DOHH2 (cell line): ENCODE results near the gene MAMDC2.

Experiments used
- H3F3A ChIP-seq: fragments of 200-600 bp; sonication (generic), shearing (Covaris generic); 2 replicates; pipeline ENCODE4 v1.6.0; 2016; ENCODE audit warnings: antibody characterized with exemption, mild to moderate bottlenecking; ENCODE audit not compliant: control insufficient read depth, insufficient read depth
- H3K27ac ChIP-seq: fragments of 200-600 bp; sonication (generic); 2 replicates; pipeline ENCODE4 v1.5.1; 2014; ENCODE audit warnings: low read depth, mild to moderate bottlenecking, low read length, moderate library complexity
- H3K27me3 ChIP-seq: fragments of 200-600 bp; sonication (generic); 2 replicates; pipeline ENCODE4 v1.6.1; 2014; ENCODE audit warnings: mild to moderate bottlenecking, low read length, mixed read lengths; ENCODE audit not compliant: control insufficient read depth
- H3K36me3 ChIP-seq: fragments of 200-600 bp; sonication (generic); 2 replicates; pipeline ENCODE4 v1.6.1; 2014; ENCODE audit warnings: mild to moderate bottlenecking, low read length, moderate library complexity, mixed read lengths; ENCODE audit not compliant: control insufficient read depth
- H3K4me1 ChIP-seq: fragments of 200-600 bp; sonication (generic); 2 replicates; pipeline ENCODE4 v1.6.1; 2014; ENCODE audit warnings: mild to moderate bottlenecking, low read length, mixed read lengths; ENCODE audit not compliant: control insufficient read depth
- H3K4me2 ChIP-seq: fragments of 200-600 bp; sonication (generic); 2 replicates; pipeline ENCODE4 v1.6.0; 2014; ENCODE audit warnings: mild to moderate bottlenecking, low read length, moderate library complexity
- H3K4me3 ChIP-seq: fragments of 200-600 bp; sonication (generic); 2 replicates; pipeline ENCODE4 v1.5.1; 2014; ENCODE audit warnings: mild to moderate bottlenecking, low read length, mixed read lengths
- H3K79me2 ChIP-seq: fragments of 200-600 bp; sonication (generic); 2 replicates; pipeline ENCODE4 v1.6.1; 2014; ENCODE audit warnings: mild to moderate bottlenecking, low read length, mixed read lengths; ENCODE audit not compliant: control insufficient read depth
- H3K9me2 ChIP-seq: fragments of 200-600 bp; sonication (generic); replicated peaks from 2 replicates; pipeline ENCODE4 v1.6.1; 2014; ENCODE audit warnings: mild to moderate bottlenecking, low read length, mixed read lengths; ENCODE audit not compliant: control insufficient read depth
- H3K9me3 ChIP-seq: fragments of 200-600 bp; sonication (generic); 2 replicates; pipeline ENCODE4 v1.6.1; 2014; ENCODE audit warnings: antibody characterized with exemption, low read length, mixed read lengths; ENCODE audit not compliant: control insufficient read depth, insufficient read depth
- H4K20me1 ChIP-seq: fragments of 200-600 bp; sonication (generic); 2 replicates; pipeline ENCODE4 v1.6.0; 2014; ENCODE audit warnings: low read depth, mild to moderate bottlenecking, antibody characterized with exemption, low read length, moderate library complexity; ENCODE audit not compliant: control insufficient read depth, insufficient read depth
- CTCF ChIP-seq: fragments of 200-600 bp; sonication (generic); IDR thresholded peaks from one replicate; pipeline ENCODE4 v1.5.1; 2014; ENCODE audit warnings: antibody characterized with exemption, mild to moderate bottlenecking, low read depth, low read length; ENCODE audit not compliant: poor library complexity, severe bottlenecking
- EZH2phosphoT487 ChIP-seq: fragments of 200-600 bp; sonication (generic); IDR thresholded peaks from 2 replicates; pipeline ENCODE4 v1.6.1; 2017; ENCODE audit warnings: borderline replicate concordance, mild to moderate bottlenecking, antibody characterized with exemption, low read length, moderate library complexity, mixed read lengths

Gene MAMDC2

DNA sequence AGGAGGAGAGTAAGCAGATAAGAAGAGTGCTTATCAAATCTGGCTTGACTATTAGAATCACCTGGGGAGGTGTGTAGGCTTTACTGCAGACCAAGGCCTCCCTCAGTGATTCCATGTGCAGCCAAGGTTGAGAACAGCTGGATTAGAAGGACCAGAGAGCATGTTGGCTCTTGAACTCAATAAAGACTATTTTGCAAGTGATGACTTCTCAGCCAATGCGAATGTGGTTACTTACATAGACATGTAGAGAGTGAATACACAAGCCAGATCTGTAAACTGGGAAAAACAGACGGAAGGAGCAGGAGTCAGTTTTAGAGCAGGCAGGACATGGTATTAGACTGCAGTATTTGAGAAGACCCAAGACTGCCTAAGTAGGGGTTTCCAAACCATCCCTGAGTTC lies 48.5 kb downstream of the MAMDC2 start:
- H3K9me2 ChIP-seq: no peaks in the 10 kb centered on the region
- TF ChIP-seq EZH2phosphoT487: no peak
- H3K27me3 ChIP-seq: no peaks in the 10 kb centered on the region; the same call in 1 of the 2 replicates
- H3K4me3 ChIP-seq: no peak overlapping the region
- no peak overlapping the region for H3K4me2 ChIP-seq
- H3K36me3 ChIP-seq: no peaks in the 10 kb centered on the region
- no peak overlapping the region for H3K27ac ChIP-seq
- H3K79me2 ChIP-seq: no peaks in the 10 kb centered on the region
- H3F3A ChIP-seq: no peaks in the 10 kb centered on the region
- H4K20me1 ChIP-seq: no peaks in the 10 kb centered on the region
- H3K4me1 ChIP-seq: no peaks in the 10 kb centered on the region
- H3K9me3 ChIP-seq: no peaks in the 10 kb centered on the region

- Histone ChIP-seq H3K27me3 (no peaks in the 10 kb centered on the region; the same call in 1 of the 2 replicates), H3K9me2 (no peaks in the 10 kb centered on the region), H3K27ac (no peak overlapping the region), H3F3A (no peaks in the 10 kb centered on the region), H4K20me1 (no peaks in the 10 kb centered on the region), H3K79me2 (no peaks in the 10 kb centered on the region), H3K4me2 (no peak overlapping the region), H3K4me1 (no peaks in the 10 kb centered on the region), H3K9me3 (no peaks in the 10 kb centered on the region), H3K4me3 (no peak overlapping the region), H3K36me3 (no peaks in the 10 kb centered on the region)
- no peak for TF ChIP-seq CTCF
- no peak for TF ChIP-seq EZH2phosphoT487
Measured at GRCh38 chr9:70093095-70093494, 49.4 kb downstream of the MAMDC2 start.

DNA sequence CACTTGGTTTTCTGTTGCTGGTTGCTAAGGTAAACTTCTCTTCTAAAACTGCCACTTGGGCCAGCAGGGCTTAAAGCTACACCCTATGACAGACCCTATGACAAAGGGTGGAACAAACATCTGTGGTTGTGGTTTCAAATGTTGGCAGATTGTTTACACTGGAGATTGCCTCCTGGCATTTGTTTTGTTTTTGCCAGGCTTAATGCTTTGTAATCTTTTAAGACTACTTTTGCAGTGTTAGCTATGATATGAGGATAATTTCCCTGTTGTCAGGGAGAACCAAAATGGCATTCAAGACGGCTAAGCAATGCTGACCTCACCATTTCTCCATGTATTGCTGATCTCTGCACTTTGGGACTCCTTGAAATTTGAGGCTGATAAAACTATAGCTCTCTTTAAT lies 50.3 kb downstream of the MAMDC2 start:
- Histone ChIP-seq H3K9me2 (no peaks in the 10 kb centered on the region), H3K27me3 (no peaks in the 10 kb centered on the region; the same call in 1 of the 2 replicates), H4K20me1 (no peaks in the 10 kb centered on the region), H3K4me3 (no peak overlapping the region), H3K4me2 (no peak overlapping the region), H3F3A (no peaks in the 10 kb centered on the region), H3K4me1 (no peaks in the 10 kb centered on the region), H3K9me3 (no peaks in the 10 kb centered on the region), H3K36me3 (no peaks in the 10 kb centered on the region), H3K79me2 (no peaks in the 10 kb centered on the region), H3K27ac (no peak overlapping the region)
- no peak for TF ChIP-seq CTCF
- TF ChIP-seq EZH2phosphoT487: no peak

- Histone ChIP-seq H3F3A (no peaks in the 10 kb centered on the region), H3K4me1 (no peaks in the 10 kb centered on the region), H3K27ac (no peak overlapping the region), H3K4me2 (no peak overlapping the region), H3K36me3 (no peaks in the 10 kb centered on the region), H4K20me1 (no peaks in the 10 kb centered on the region), H3K79me2 (no peaks in the 10 kb centered on the region), H3K9me2 (no peaks in the 10 kb centered on the region), H3K9me3 (no peaks in the 10 kb centered on the region), H3K27me3 (no peaks in the 10 kb centered on the region; the same call in 1 of the 2 replicates), H3K4me3 (no peak overlapping the region)
- no peak for TF ChIP-seq EZH2phosphoT487
- no peak for TF ChIP-seq CTCF
Measured at GRCh38 chr9:70094747-70095146, 51.1 kb downstream of the MAMDC2 start.
